ENCODE data around the gene TIMM13. TPM values are rescaled to one million over a fixed set of nuclear protein-coding genes. Genes with fewer than 3 reads are reported as not detected.

TIMM13 gene
- total RNA-seq, 1 donor from 2014 or later: 185 TPM

Other genes starting within 250 kb of the TIMM13 start
- gene PLEKHJ1, start 191.3 kb downstream of the TIMM13 start, total RNA-seq: 67.5 and 68.2 TPM in 2 replicates
- 153 and 169 TPM in 2 replicates for gene SF3A2, start 190.8 kb downstream of the TIMM13 start, total RNA-seq
- 2.2 and 4.5 TPM in 2 replicates for gene AMH, start 178.3 kb downstream of the TIMM13 start, total RNA-seq
- gene JSRP1, start 171.2 kb downstream of the TIMM13 start, total RNA-seq: 0.34 TPM in 1 of 2 replicates, not detected in the other
- 0.07 and 0.16 TPM in 2 replicates for gene PEAK3, start 145.4 kb downstream of the TIMM13 start, total RNA-seq
- gene LINGO3, start 119.4 kb downstream of the TIMM13 start, total RNA-seq: 0.18 and 0.24 TPM in 2 replicates
- gene LSM7, start 99.0 kb downstream of the TIMM13 start, total RNA-seq: 180 and 193 TPM in 2 replicates
- 71.2 and 71.4 TPM in 2 replicates for gene SPPL2B, start 98.9 kb downstream of the TIMM13 start, total RNA-seq
- not detected in 2 replicates for gene TMPRSS9, start 67.3 kb downstream of the TIMM13 start, total RNA-seq
- gene LMNB2, start 29.4 kb upstream of the TIMM13 start, total RNA-seq: 109 and 116 TPM in 2 replicates
- 129 and 132 TPM in 2 replicates for gene GADD45B, start 48.5 kb upstream of the TIMM13 start, total RNA-seq